Neural cell (in vitro differentiated cells): ENCODE data around the gene CERS5. TPM values are rescaled to one million over a fixed set of nuclear protein-coding genes. Genes with fewer than 3 reads are reported as not detected.

ENCODE experiments used
- H2AFZ ChIP-seq: fragments of 200-600, 300-800 bp; sonication (generic), shearing (Covaris generic); 2 replicates; pipeline ENCODE4 v1.6.0; 2014; ENCODE audit warnings: low read depth, mild to moderate bottlenecking, antibody characterized with exemption, low read length, moderate library complexity
- H3F3A ChIP-seq: fragments of 200-600 bp; shearing (Covaris generic); 2 replicates; pipeline ENCODE4 v1.6.1; 2016; ENCODE audit warnings: mild to moderate bottlenecking, moderate library complexity, mixed read lengths, antibody characterized with exemption, low read length; ENCODE audit not compliant: insufficient read depth, poor library complexity, severe bottlenecking
- H3K27ac ChIP-seq: fragments of 200-600, 300-800 bp; sonication (generic), shearing (Covaris generic); 2 replicates; pipeline ENCODE4 v1.5.1; 2014; ENCODE audit warnings: mild to moderate bottlenecking, low read length, moderate library complexity
- H3K27me3 ChIP-seq: fragments of 300-800, 200-600 bp; sonication (generic), shearing (Covaris generic); 2 replicates; pipeline ENCODE4 v1.6.0; 2014; ENCODE audit warnings: mild to moderate bottlenecking, low read depth, low read length, moderate library complexity; ENCODE audit not compliant: insufficient read depth
- H3K36me3 ChIP-seq: fragments of 300-800, 200-600 bp; sonication (generic), shearing (Covaris generic); 2 replicates; pipeline ENCODE4 v1.5.1; 2014; ENCODE audit warnings: mild to moderate bottlenecking, antibody characterized with exemption, low read length, moderate library complexity; ENCODE audit not compliant: insufficient read depth
- H3K4me2 ChIP-seq: fragments of 300-800, 200-600 bp; sonication (generic), shearing (Covaris generic); 2 replicates; pipeline ENCODE4 v1.6.0; 2014; ENCODE audit warnings: mild to moderate bottlenecking, low read length
- H3K4me3 ChIP-seq: fragments of 300-800, 200-600 bp; sonication (generic), shearing (Covaris generic); 2 replicates; pipeline ENCODE4 v1.5.1; 2014; ENCODE audit warnings: mild to moderate bottlenecking, low read length, moderate library complexity
- H3K79me2 ChIP-seq: fragments of 200-600 bp; shearing (Covaris generic); replicated peaks from 2 replicates; pipeline ENCODE4 v1.6.0; 2014; ENCODE audit warnings: mild to moderate bottlenecking, low read length, moderate library complexity; ENCODE audit not compliant: insufficient read depth
- H3K9ac ChIP-seq: fragments of 300-800, 200-600 bp; sonication (generic), shearing (Covaris generic); 2 replicates; pipeline ENCODE4 v1.6.1; 2016; ENCODE audit warnings: mild to moderate bottlenecking, low read length, mixed read lengths
- H3K9me2 ChIP-seq: fragments of 200-600 bp; shearing (Covaris generic); 2 replicates; pipeline ENCODE4 v1.6.1; 2016; ENCODE audit warnings: mild to moderate bottlenecking, low read length, mixed read lengths; ENCODE audit not compliant: insufficient read depth
- H3K9me3 ChIP-seq: fragments of 200-600, 300-800 bp; sonication (generic), shearing (Covaris generic); 2 replicates; pipeline ENCODE4 v1.6.1; 2016; ENCODE audit warnings: mild to moderate bottlenecking, mixed run types, low read length, moderate library complexity, mixed read lengths
- H4K20me1 ChIP-seq: fragments of 200-600 bp; shearing (Covaris generic); 2 replicates; pipeline ENCODE4 v1.6.1; 2016; ENCODE audit warnings: mild to moderate bottlenecking, mixed run types; ENCODE audit not compliant: insufficient read depth
- EP300 ChIP-seq: fragments of 450-650 bp; conservative IDR thresholded peaks from 2 replicates; pipeline ENCODE4 v1.6.1; 2014; ENCODE audit warnings: antibody characterized with exemption, mild to moderate bottlenecking, moderate library complexity; ENCODE audit not compliant: poor library complexity, severe bottlenecking
- MXI1 ChIP-seq: fragments of 450-650 bp; conservative IDR thresholded peaks from 2 replicates; pipeline ENCODE4 v1.6.1; 2014; ENCODE audit warnings: antibody characterized with exemption, mild to moderate bottlenecking; ENCODE audit not compliant: poor library complexity, severe bottlenecking
- POLR2AphosphoS5 ChIP-seq: IDR thresholded peaks from 2 replicates; pipeline ENCODE4 v1.6.1; 2012
- RAD21 ChIP-seq: fragments of 450-650 bp; conservative IDR thresholded peaks from 2 replicates; pipeline ENCODE4 v1.6.1; 2014; ENCODE audit warnings: antibody characterized with exemption, mild to moderate bottlenecking, moderate library complexity
- REST ChIP-seq: IDR thresholded peaks from 2 replicates; pipeline ENCODE4 v1.6.1; 2012; ENCODE audit warnings: borderline replicate concordance
- SMC3 ChIP-seq: fragments of 450-650 bp; conservative IDR thresholded peaks from 2 replicates; pipeline ENCODE4 v1.6.1; 2014; ENCODE audit warnings: antibody characterized with exemption, mild to moderate bottlenecking, moderate library complexity; ENCODE audit not compliant: poor library complexity
- TAF1 ChIP-seq: IDR thresholded peaks from 2 replicates; pipeline ENCODE4 v1.6.1; 2012; ENCODE audit warnings: low read depth
- polyA plus RNA-seq: library from polyadenylated mRNA; depleted of rRNA; stranded (reverse); fragments of >200 nt; gene quantifications from 2 replicates; pipeline ENCODE4 v1.2.3, GENCODE V29; 2014
- TF ChIP-seq, protein P1 (sequence below): fragments of 450-650 bp; IDR thresholded peaks from 2 replicates; pipeline ENCODE4 v1.5.1; 2014; ENCODE audit warnings: antibody characterized with exemption, mild to moderate bottlenecking, moderate library complexity; ENCODE audit not compliant: poor library complexity, severe bottlenecking

Gene CERS5
- polyA plus RNA-seq, 1 donor from 2014 or later = 470 TPM

- no peak overlapping the region for H2AFZ ChIP-seq
- no peaks in the 10 kb centered on the region for H3K9me2 ChIP-seq
- no peaks in the 10 kb centered on the region for H3K79me2 ChIP-seq
- no peak overlapping the region for H3K4me3 ChIP-seq
- no peaks in the 10 kb centered on the region for H3F3A ChIP-seq
- no peak overlapping the region for H3K27ac ChIP-seq
- no peak for TF ChIP-seq EP300
- TF ChIP-seq, protein P1, sequence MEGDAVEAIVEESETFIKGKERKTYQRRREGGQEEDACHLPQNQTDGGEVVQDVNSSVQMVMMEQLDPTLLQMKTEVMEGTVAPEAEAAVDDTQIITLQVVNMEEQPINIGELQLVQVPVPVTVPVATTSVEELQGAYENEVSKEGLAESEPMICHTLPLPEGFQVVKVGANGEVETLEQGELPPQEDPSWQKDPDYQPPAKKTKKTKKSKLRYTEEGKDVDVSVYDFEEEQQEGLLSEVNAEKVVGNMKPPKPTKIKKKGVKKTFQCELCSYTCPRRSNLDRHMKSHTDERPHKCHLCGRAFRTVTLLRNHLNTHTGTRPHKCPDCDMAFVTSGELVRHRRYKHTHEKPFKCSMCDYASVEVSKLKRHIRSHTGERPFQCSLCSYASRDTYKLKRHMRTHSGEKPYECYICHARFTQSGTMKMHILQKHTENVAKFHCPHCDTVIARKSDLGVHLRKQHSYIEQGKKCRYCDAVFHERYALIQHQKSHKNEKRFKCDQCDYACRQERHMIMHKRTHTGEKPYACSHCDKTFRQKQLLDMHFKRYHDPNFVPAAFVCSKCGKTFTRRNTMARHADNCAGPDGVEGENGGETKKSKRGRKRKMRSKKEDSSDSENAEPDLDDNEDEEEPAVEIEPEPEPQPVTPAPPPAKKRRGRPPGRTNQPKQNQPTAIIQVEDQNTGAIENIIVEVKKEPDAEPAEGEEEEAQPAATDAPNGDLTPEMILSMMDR = no peak
- no peak for TF ChIP-seq RAD21
- no peak for TF ChIP-seq TAF1
- TF ChIP-seq REST = no peak
- no peak for TF ChIP-seq SMC3
- no peak for TF ChIP-seq MXI1
- no peak overlapping the region for H3K9ac ChIP-seq
- H3K36me3 ChIP-seq = no peaks in the 10 kb centered on the region
- H4K20me1 ChIP-seq = no peaks in the 10 kb centered on the region
- H3K4me2 ChIP-seq = no peak overlapping the region
- H3K9me3 ChIP-seq = no peaks in the 10 kb centered on the region
- H3K27me3 ChIP-seq = no peaks in the 10 kb centered on the region
Observed at GRCh38 chr12:50211392-50212070, 44.4 kb upstream of the CERS5 start.

DNA sequence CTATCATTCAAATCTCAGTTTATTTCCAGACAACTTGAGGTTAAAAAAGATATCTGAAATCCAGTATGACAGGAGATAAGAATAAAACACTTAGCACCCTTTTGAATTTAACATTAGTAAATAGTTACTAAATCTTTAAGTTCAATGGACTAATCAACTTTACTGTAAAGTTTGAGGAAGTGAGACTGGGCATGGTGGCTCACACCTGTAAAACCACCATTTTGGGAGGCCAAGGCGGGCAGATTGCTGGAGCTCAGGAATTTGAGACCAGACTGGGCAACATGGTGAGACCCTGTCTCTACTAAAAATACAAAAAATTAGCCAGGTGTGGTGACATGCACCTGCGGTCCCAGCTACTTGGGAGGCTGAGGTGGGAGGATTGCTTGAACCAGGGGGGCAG is 40.3 kb upstream of the CERS5 start:
- Histone ChIP-seq H3K9me2 (no peaks in the 10 kb centered on the region), H3F3A (no peaks in the 10 kb centered on the region), H3K4me2 (no peak overlapping the region), H3K79me2 (no peaks in the 10 kb centered on the region), H4K20me1 (no peaks in the 10 kb centered on the region), H3K9ac (no peak overlapping the region), H3K36me3 (no peaks in the 10 kb centered on the region), H3K9me3 (no peaks in the 10 kb centered on the region), H3K4me3 (no peak overlapping the region), H3K27ac (no peak overlapping the region), H3K27me3 (no peaks in the 10 kb centered on the region), H2AFZ (no peak overlapping the region)
- TF ChIP-seq, protein P1 = no peak
- TF ChIP-seq REST = no peak
- TF ChIP-seq TAF1 = no peak
- TF ChIP-seq EP300 = no peak
- no peak for TF ChIP-seq SMC3
- TF ChIP-seq POLR2AphosphoS5 = no peak
- TF ChIP-seq MXI1 = no peak
- no peak for TF ChIP-seq RAD21
